GM12801 (cell line): ENCODE measurements around the gene DNAJB11.

ENCODE experiments used
- CTCF ChIP-seq: IDR thresholded peaks from one replicate; pipeline ENCODE4 v1.5.1; 2011; ENCODE audit warnings: control low read depth; ENCODE audit not compliant: insufficient read length; ENCODE audit errors: extremely low read depth

DNAJB11 gene

GRCh38 chr3:186529201-186529999 is 41.1 kb upstream of the DNAJB11 start:
- TF ChIP-seq CTCF = no peak

GRCh38 chr3:186530415-186530814 is 40.1 kb upstream of the DNAJB11 start:
- no peak for TF ChIP-seq CTCF

GRCh38 chr3:186532598-186533072 is 37.9 kb upstream of the DNAJB11 start:
- no peak for TF ChIP-seq CTCF

- no peak for TF ChIP-seq CTCF
Measured at GRCh38 chr3:186534113-186534669, 36.3 kb upstream of the DNAJB11 start.

- no peak for TF ChIP-seq CTCF
Measured at GRCh38 chr3:186536883-186537844, 33.4 kb upstream of the DNAJB11 start.

- TF ChIP-seq CTCF = no peak
Measured at GRCh38 chr3:186538779-186539178, 31.7 kb upstream of the DNAJB11 start.

GRCh38 chr3:186540221-186540834 is 30.2 kb upstream of the DNAJB11 start:
- TF ChIP-seq CTCF = no peak
